ENCODE measurements around the gene RNF207.

Gene RNF207

GRCh38 chr1:6163973-6164617 lies 41.8 kb upstream of the RNF207 start:
- no peak overlapping the region for H3K27ac ChIP-seq
- H3K4me3 ChIP-seq, result no peak overlapping the region
- H3K9ac ChIP-seq (ENCODE audit: insufficient read length), result no peak overlapping the region
- no peak for DNase-seq (ENCODE audit: low read depth, low spot score)
- TF ChIP-seq FOXP2 (optimal IDR thresholded peaks at IDR 0.05; ENCODE audit: control extremely low read depth, extremely low read length, insufficient read depth) (no peak), POLR2AphosphoS5 (IDR thresholded peaks at IDR 0.05; ENCODE audit: borderline replicate concordance, low read depth, low read length) (no peak), EZH2 (IDR thresholded peaks at IDR 0.05) (no peak)
- no peaks in the 10 kb centered on the region for H3K9me3 ChIP-seq (ENCODE audit: low read depth, low read length)
- no peaks in the 10 kb centered on the region for H3K36me3 ChIP-seq (ENCODE audit: insufficient read depth, low read length)

- TF ChIP-seq FOXP2 (optimal IDR thresholded peaks at IDR 0.05; ENCODE audit: control extremely low read depth, extremely low read length, insufficient read depth) (no peak), EZH2 (IDR thresholded peaks at IDR 0.05) (no peak), POLR2AphosphoS5 (IDR thresholded peaks at IDR 0.05; ENCODE audit: borderline replicate concordance, low read depth, low read length) (no peak)
- Histone ChIP-seq H3K9ac (ENCODE audit: insufficient read length) (no peak overlapping the region), H3K4me3 (no peak overlapping the region), H3K9me3 (ENCODE audit: low read depth, low read length) (no peaks in the 10 kb centered on the region), H3K36me3 (ENCODE audit: insufficient read depth, low read length) (no peaks in the 10 kb centered on the region), H3K27ac (no peak overlapping the region)
- no peak for DNase-seq (ENCODE audit: low read depth, low spot score)
Measured at GRCh38 chr1:6165027-6165426, 40.9 kb upstream of the RNF207 start.

- no peak overlapping the region for H3K27ac ChIP-seq
- DNase-seq (ENCODE audit: low read depth, low spot score), result no peak
- H3K4me3 ChIP-seq, result no peak overlapping the region
- H3K9ac ChIP-seq (ENCODE audit: insufficient read length), result no peak overlapping the region
- H3K9me3 ChIP-seq (ENCODE audit: low read depth, low read length), result no peaks in the 10 kb centered on the region
- H3K36me3 ChIP-seq (ENCODE audit: insufficient read depth, low read length), result no peaks in the 10 kb centered on the region
- no peak for TF ChIP-seq POLR2AphosphoS5 (IDR thresholded peaks at IDR 0.05; ENCODE audit: borderline replicate concordance, low read depth, low read length)
- TF ChIP-seq FOXP2 (optimal IDR thresholded peaks at IDR 0.05; ENCODE audit: control extremely low read depth, extremely low read length, insufficient read depth), result no peak
- TF ChIP-seq EZH2 (IDR thresholded peaks at IDR 0.05), result no peak
Measured at GRCh38 chr1:6165441-6165985, 40.4 kb upstream of the RNF207 start.

DNA sequence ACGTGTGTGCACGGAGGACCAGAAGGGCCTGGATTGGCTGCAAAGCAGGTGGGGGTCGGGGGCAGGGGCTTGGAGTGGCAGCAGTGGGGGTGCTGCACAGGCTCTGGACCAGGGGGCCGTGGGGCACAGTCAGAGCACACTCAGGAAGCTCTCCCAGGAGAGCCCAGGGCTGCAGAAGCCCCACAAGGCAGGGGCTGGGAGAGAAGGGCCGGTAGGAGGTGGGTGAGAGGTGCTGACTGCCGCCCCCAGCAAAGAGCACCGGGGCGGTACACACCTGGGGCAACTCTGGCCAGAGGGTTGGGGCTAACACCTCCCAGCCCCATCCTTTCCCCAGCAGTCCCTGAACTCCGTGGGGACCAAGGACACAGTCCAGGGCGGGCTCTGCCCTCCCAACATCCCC lies 39.7 kb upstream of the RNF207 start:
- Histone ChIP-seq H3K27ac (no peak overlapping the region), H3K9ac (ENCODE audit: insufficient read length) (no peak overlapping the region), H3K9me3 (ENCODE audit: low read depth, low read length) (no peaks in the 10 kb centered on the region), H3K4me3 (no peak overlapping the region), H3K36me3 (ENCODE audit: insufficient read depth, low read length) (no peaks in the 10 kb centered on the region)
- no peak for TF ChIP-seq POLR2AphosphoS5 (IDR thresholded peaks at IDR 0.05; ENCODE audit: borderline replicate concordance, low read depth, low read length)
- TF ChIP-seq FOXP2 (optimal IDR thresholded peaks at IDR 0.05; ENCODE audit: control extremely low read depth, extremely low read length, insufficient read depth), result no peak
- no peak for TF ChIP-seq EZH2 (IDR thresholded peaks at IDR 0.05)
- DNase-seq (ENCODE audit: low read depth, low spot score), result no peak

GRCh38 chr1:6166655-6167390 lies 39.1 kb upstream of the RNF207 start:
- Histone ChIP-seq H3K9ac (ENCODE audit: insufficient read length) (no peak overlapping the region), H3K9me3 (ENCODE audit: low read depth, low read length) (no peaks in the 10 kb centered on the region), H3K36me3 (ENCODE audit: insufficient read depth, low read length) (no peaks in the 10 kb centered on the region), H3K27ac (no peak overlapping the region), H3K4me3 (no peak overlapping the region)
- TF ChIP-seq POLR2AphosphoS5 (IDR thresholded peaks at IDR 0.05; ENCODE audit: borderline replicate concordance, low read depth, low read length), result no peak
- TF ChIP-seq FOXP2 (optimal IDR thresholded peaks at IDR 0.05; ENCODE audit: control extremely low read depth, extremely low read length, insufficient read depth), result no peak
- TF ChIP-seq EZH2 (IDR thresholded peaks at IDR 0.05), result no peak
- DNase-seq (ENCODE audit: low read depth, low spot score), result no peak

DNA sequence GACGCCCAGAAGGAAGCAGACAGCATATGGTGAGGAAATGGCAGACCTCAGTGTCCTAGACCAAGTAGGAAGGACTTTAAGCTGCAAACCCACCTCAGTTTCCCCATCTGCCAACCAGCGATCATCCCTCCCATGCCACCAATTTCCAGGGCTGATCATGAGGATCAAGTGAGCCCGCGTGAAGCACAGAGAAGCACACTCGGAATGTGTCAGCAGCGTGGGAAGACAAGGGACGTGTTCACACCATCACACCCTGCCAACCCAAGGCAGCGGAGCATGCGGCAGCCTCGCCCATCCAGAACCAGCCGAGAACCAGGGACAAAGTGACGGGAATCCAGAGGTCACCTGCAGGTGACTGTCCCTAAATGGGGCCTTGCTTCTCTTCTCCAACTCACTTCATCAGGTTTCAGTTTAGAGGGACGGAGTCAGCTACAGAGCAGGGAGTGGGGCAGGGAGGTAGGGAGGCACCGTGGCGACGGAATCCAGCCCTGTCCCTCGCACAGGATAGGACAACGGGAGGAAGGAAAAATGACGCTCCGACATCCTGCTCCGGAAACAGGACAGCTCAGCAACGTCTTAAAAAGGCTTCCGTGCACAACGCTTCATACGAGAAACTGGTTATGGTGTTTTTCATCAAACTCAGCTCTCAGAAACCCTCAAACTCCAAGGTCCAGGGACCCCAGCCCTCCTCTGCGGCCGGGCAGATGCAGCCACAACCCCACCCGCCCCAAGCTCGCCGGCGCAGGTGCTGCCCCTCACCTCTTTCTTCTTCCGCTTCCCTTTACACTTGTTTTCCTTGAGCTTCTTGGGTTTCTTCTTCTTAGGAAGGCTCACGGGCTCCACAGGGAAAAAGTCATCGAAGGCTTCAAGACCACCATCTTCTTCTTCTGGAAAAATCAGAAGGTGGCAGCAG lies 38.3 kb upstream of the RNF207 start:
- no peak for DNase-seq (ENCODE audit: low read depth, low spot score)
- Histone ChIP-seq H3K4me3 (no peak overlapping the region), H3K36me3 (ENCODE audit: insufficient read depth, low read length) (no peaks in the 10 kb centered on the region), H3K9ac (ENCODE audit: insufficient read length) (no peak overlapping the region), H3K27ac (no peak overlapping the region), H3K9me3 (ENCODE audit: low read depth, low read length) (no peaks in the 10 kb centered on the region)
- no peak for TF ChIP-seq POLR2AphosphoS5 (IDR thresholded peaks at IDR 0.05; ENCODE audit: borderline replicate concordance, low read depth, low read length)
- no peak for TF ChIP-seq EZH2 (IDR thresholded peaks at IDR 0.05)
- TF ChIP-seq FOXP2 (optimal IDR thresholded peaks at IDR 0.05; ENCODE audit: control extremely low read depth, extremely low read length, insufficient read depth), result no peak

GRCh38 chr1:6168947-6169586 lies 36.9 kb upstream of the RNF207 start:
- no peak for TF ChIP-seq POLR2AphosphoS5 (IDR thresholded peaks at IDR 0.05; ENCODE audit: borderline replicate concordance, low read depth, low read length)
- TF ChIP-seq EZH2 (IDR thresholded peaks at IDR 0.05), result no peak
- TF ChIP-seq FOXP2 (optimal IDR thresholded peaks at IDR 0.05; ENCODE audit: control extremely low read depth, extremely low read length, insufficient read depth), result no peak
- H3K27ac ChIP-seq, result no peak overlapping the region
- DNase-seq (ENCODE audit: low read depth, low spot score), result no peak
- no peaks in the 10 kb centered on the region for H3K36me3 ChIP-seq (ENCODE audit: insufficient read depth, low read length)
- H3K9me3 ChIP-seq (ENCODE audit: low read depth, low read length), result no peaks in the 10 kb centered on the region
- H3K9ac ChIP-seq (ENCODE audit: insufficient read length), result no peak overlapping the region
- H3K4me3 ChIP-seq, result no peak overlapping the region
